Stimulated activated CD8-positive, alpha-beta memory T cell treated with anti-CD3 and anti-CD28 coated beads, Interleukin-7, amount 100 ng/mL, for 1 hour (primary cell): ENCODE measurements around the gene AKAP8.
"Not testable (repeated sequence)": the region's sequence is repeated elsewhere in the genome, so short reads cannot be mapped to it uniquely, and the experiment has no call there.

Experiments
- DNase-seq, 2 donors: peaks; one replicate each; pipeline ENCODE4 v3.0.0-alpha.2; 2020; ENCODE audit warnings: low read depth in 2 of 2

The AKAP8 gene

DNA sequence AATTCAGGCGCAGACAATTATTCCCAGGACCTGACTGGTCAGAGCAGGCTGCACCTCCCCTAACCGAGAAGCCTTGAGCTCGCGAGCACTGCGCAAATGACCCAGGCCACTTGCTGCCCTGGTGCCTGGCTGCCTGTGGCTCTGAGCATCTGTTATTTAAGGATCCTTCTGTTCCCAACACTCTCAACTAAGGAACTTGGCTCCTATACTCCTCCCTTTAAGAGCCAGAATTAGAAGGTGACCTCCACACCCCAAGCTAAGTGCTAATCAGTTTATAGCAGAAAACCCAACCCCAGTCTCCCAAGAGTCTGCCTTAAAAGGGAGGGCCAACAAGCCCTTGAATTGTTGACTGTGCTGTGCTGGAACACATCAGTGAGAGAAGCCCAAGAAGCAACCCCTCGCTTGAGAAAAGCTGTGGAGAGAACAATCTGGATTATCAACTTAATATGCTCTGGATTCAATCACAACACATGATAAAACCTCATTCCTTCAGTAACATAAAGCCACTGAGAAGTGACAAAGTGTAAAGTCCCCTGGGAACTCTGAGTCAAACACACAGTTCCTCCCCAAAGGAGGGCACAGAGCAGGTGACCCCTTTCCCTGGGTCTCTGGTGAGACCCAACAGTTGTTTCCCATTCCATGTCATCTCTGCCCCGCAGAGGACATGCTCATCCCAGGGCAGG, 24.7 kb upstream of the AKAP8 start:
- no peak for DNase-seq

DNA sequence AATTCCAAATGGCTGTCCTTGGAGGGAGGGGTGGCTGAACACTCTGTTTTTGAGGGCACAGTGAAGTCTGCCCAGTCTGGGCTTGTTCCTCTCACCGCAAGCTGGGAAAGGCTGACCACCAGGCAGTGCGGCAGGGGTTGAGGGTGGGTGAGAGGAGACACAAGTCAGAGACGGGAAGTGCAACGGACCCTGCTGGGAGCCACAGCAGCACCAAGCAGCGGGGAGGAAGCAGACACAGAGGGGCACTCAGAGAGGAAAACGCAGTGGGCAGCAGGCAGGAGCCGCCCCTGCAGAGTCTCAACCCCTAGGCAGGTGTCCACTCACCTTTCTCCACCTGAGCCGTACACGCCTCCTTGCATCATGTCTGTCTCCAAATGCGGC, 23.6 kb upstream of the AKAP8 start:
- DNase-seq: no peak

DNA sequence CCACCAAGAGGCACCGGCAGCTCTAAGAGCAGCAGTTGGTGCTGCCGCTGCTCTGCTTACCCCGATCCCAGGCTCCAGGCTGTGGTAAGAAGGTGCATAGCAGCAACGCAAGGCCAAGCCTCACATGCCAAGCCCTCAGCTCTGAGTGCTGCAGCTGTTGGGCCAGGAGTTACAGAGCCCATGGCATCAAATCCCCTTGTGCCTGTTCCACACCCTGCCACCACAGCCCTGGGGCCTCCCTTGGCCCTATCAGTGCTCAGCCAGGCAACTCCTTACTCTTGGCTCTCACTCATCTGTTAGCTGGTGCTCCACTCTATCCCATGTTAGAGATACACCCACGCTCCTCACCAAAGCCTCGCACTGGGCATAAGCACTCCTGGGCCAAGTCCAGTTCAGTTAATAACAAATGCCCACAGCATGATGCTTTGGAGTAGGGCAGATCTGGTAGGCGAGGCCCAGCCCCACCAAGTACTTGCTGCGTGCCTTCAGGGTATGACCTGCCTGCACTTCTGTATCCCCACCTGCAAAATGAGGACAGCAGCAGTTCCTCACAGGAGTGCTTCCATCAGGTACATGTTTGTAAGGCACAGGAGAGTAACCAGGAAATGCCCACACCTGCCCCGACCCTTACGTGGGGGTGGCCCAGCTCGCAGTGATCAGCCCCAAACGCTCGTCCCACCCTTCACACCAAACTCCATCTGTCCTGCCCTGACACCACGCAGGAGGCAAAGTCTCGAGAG, 23.0 kb upstream of the AKAP8 start:
- DNase-seq: no peak

DNA sequence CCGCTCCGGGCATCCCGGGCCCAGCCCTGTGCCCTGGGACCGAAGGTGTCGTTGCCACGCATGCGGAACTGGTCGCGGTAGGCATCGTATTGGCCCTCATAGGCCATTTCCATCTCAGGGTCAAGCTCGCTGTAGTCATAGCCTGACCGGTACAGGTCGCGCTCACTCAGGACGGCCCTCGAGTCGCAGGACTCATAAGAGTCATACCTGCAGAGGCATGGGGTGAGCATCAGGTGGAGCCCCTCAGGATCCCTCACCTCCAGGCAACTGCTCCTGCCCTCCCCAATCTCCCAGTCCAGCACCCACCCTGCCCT, 21.8 kb upstream of the AKAP8 start:
- DNase-seq: no peak

DNA sequence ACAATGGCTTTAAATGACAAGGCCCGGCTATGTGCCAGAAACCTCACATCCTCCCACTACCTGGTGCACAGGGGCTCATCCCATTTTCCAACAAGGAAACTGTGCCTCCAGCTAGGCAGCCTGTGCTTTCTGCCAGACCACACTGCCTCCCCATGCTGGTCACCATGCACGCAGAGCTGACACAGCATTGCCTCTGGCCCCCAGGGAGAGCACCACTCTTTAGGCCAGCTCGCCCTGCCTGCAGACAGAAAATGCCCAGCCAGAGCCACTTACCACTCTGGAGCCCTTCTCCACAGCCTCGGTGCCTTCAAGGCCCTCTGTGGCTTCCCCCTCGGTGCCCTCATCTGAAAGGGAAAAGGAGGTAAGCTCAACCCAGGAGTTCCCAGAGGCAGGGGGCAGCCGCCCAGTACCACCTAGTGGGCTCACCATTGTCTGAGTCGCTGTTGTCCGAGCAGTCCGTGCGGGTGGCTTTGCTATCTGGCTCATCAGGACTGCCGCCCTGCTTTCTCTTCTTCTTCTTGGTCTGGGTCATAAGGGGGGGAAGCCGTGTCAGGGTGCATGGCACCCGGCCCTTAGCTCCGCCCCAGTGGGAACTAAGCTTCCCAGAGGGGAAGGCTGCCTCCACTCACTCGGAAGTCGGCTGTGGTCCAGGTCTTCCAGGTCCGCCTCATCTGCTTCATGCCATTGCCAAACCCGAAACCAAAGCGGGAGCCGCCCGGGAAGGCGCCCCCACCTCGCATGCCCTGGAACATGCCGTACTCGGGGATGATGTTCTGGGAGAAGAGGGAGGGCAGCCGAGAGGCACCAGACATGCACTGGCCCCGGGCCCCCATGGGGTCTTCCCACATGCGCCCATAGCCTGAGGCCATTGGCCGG, 21.2 kb upstream of the AKAP8 start:
- DNase-seq: no peak

DNA sequence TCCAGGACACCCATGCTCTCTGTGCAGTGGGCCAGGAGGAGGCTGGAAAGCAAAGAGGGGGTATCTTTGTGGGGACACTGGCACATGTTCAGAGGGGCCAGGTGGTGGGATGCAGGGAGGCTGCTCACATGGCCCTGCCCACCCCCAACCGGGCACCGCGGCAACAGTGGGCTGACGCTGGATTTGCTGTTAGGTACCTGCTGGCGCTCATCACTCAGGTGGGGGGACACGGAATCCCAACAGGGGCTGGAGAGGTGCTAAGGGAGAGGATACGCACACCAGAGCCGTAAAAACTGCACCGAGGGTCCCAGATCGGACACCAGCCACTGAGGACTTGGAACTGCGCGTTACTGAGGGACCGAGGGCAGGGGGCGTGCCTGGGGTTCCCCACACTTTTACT, 20.0 kb upstream of the AKAP8 start:
- DNase-seq: no peak

DNA sequence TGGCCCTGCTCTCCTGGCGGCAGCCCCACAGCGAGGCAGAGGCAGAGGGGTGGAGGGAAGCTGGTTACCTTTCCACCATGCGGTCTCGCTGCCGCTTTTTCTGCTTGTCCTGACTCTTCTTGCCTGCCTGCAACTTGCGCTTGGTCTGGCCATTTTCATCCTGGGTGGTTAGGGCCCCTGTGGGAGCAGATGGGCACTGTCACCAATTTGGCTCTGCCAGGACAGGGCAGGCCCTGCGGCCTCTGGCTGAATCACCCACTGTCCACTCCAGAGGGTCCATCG, 19.6 kb upstream of the AKAP8 start:
- no peak for DNase-seq

DNA sequence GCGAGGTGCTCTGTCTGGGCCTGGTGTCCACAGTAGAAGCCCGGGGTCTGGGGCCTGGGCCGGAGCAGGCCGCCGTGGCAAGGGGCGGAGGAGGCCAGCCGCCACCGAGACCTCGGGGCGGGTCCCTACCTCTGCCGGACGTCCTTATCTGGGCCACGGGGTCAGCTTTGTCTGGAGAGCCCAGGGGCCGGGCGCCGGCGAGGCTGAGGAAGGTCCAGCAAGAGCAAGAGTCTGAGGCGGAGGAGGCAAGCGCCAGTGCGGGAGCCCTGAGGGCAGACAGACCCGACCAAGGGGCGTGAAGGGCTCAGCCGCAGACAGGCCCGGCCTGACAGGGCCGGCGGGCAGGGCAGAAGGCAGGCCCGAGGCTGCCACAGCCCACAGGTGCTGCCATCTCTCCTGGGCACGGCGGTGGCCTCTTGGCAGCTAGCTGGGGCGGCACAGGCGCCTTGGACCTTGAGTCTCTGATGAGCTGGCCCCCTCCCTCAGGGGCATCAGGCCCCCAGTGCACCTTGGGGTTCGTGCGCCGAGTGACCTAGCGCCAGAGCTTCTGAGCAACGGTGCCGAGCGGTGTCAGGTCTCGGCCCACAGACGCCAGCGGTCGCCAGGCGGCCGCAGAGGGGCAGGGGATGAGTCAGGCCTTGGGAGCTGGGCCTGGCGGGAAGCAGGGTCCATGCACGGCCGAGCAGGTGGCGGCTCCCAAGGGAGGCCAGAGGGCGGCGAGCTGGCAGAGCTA, 19.1 kb upstream of the AKAP8 start:
- no peak for DNase-seq

DNA sequence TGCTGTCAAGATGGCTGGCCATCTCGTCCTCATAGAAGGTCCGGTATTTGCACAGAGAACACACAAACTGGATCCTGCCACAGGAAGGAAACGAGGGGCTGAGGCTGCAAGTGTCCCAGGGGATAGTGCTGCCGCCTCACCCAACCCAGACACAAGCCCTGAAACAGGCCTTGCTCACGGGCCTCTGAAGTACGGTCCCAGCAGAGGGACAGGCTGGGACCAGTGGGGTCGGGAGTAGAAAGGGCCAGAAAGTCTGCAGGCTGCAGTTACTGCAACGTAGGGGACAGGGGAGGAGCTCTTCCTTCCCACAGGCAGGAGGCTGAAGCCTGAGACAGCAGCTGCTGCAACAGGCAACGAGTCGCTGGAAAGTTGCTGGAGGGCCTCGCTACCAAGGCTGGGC, 18.2 kb upstream of the AKAP8 start:
- DNase-seq: no peak

DNA sequence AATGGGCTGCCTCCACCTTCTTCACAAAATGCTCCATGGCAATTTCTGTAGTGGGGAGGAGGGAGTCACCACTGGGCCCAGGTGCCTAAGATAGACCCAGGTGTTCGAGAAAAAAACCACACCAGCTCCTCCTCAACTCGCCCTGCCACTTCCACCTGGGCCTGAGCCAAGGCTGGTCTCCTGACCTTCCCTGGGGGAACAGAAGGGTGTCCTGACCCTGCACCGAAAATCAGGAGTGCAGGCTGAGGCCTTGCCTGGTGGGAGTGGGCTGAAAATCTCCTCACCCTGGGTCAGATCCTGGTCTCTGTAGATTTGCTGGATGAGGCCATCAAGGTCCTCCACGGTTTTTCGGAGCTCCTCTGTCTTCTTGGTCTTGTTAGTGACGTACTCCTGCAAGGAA, 17.6 kb upstream of the AKAP8 start:
- DNase-seq: no peak

DNA sequence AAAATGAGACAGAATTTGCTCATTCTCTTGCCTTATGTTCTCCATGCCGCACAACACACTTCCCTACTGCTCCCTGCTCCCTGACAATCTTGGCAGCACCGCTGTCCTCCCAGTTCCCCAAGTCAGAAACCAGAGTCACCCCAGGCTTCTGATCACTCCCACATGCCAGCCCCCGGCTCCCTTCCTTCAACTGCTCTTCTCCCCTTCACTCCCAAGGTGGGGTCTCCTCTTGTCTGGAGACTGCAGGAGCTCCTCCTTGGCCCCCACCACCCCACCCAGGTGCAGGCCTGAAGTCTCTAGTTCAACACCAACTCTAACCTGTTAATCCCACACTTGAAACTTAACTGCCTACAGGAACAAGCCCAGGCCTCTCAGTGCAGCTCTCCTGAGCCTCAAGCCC, 16.8 kb upstream of the AKAP8 start:
- DNase-seq: no peak

DNA sequence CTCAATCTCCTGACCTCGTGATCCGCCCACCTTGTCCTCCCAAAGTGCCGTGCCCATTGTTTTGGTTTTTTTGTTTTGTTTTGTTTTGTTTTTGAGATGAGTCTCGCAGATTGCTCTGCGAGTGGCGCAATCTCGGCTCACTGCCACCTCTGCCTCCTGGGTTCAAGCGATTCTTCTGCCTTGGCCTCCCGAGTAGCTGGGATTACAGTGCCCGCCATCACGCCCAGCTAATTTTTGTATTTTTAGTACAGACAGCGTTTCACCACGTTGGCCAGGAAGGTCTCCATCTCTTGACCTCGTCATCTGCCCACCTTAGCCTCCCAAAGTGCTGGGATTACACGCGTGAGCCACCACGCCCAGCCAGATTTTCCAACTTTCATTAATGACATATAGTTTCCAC, 15.7 kb upstream of the AKAP8 start:
- not testable (repeated sequence) for DNase-seq

DNA sequence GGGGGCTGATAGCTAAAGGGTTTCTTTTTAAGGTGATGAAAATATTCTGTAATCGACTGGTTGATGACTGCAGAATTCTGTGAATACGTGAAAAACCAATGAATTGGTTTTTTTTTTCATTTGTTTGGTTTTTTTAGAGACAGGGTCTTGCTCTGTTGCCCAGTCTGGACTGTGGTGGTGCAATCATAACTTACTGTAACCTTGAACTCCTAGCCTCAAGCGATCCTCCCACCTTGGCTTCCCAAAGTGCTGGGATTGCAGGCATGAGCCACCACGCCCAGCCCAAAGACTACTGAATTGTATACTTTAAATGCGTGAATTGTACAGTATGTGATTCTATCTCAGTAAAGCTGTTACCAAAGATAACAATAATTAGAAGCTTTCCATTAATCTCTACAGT, 14.8 kb upstream of the AKAP8 start:
- no peak for DNase-seq

DNA sequence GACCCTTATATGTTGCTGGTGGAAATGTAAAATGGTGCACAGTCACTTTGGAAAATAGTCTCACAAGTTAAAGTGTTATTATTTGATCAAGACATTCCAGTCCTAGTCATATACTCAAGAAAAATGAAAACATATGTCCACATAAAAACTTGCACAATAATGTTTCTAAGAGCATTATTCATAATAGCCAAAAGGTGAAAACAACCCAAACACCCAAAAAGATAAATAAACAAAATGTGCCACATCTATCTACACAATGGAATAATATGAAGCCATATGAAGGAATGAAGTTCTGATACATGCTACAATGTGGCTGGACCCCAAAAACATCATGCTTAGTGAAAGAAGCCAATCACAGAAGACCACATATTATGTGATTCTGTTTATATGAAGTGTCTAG, 14.4 kb upstream of the AKAP8 start:
- no peak for DNase-seq

DNA sequence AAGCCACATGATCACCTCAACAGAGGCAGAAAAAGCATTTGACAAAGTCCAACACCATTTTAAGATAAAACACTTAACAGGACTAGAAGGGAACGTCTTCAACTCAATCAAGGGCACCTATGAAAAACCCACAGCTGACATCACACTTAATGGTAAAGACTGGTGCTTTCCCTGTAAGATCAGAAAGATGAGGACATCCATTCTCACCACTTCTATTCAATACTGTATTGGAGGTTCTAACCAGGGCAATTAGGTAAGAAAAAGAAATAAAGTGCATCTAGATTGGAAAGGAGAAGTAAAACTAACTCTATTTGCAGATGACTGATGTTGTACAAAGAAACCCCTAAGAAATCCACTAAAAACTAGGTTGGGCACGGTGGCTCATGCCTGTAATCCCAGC, 11.2 kb upstream of the AKAP8 start:
- DNase-seq: no peak

DNA sequence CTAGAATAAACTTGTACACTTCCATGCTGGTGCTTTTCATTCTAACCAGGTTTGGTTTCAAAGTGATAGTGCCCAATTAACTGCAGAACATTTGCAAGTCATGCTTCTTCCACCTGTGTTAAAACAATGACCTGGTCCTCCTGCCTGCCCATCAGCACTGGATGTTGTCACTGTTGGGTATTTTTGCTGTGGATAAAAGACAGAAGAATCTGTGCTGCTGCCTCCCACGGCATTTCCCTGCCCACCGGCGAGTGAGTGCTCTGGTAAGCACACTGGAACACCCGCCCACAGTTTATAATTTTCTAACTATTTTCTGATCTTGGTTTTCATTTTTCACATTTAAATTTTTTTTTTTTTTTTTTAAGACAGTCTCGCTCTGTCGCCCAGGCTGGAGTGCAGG, 2.3 kb upstream of the AKAP8 start:
- DNase-seq: no peak

DNA sequence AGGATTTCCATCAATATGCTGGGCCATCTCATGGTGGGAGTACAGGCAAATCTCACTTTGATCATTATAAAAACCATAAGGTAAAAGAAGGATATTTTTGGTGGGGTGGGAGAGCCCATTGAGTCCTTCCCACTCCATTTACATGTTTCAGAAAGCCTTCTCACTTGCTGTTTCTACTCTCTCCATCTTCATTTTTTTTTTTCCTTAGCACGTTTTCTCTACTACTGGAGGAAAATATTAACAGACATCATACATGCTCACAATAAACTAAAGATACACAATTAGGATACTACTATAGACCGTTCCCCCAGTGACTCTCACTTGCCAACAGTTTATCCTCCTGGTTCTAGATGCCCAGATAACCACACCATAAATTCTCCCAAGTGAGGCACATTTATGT, 1.8 kb upstream of the AKAP8 start:
- DNase-seq: no peak

DNA sequence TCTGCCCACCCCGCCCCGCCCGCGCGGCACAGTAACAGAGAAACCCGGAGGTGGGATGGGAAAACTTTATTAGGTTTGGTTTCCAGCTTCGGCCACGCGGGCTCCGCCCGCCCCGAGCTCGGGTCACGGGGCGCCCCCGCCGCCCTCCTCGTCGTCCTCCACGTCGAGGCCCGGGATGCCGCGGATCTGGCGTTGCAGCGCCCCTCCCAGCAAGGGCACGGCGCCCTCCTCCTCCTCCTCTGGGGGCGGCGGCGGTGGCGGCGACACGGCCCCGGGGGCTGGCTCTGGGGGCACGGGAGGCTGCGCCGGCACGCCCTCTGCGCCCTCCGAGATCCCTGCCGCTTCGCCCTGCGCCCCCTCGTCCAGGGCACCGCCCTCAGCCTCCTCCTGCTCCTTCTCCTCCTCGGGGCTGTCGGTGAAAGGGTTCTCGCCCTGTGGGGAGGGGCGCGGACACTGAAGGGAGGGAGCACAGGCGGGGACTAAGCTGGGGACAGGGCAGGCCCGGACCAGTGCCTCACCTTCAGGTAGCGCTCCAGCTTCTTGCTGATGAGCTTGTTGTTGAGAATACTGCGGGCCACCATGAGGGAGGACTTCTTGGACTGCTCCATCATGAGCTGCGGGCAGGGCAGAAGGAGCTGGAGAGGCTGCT, 536 bp upstream of the AKAP8 start:
- no peak for DNase-seq

DNA sequence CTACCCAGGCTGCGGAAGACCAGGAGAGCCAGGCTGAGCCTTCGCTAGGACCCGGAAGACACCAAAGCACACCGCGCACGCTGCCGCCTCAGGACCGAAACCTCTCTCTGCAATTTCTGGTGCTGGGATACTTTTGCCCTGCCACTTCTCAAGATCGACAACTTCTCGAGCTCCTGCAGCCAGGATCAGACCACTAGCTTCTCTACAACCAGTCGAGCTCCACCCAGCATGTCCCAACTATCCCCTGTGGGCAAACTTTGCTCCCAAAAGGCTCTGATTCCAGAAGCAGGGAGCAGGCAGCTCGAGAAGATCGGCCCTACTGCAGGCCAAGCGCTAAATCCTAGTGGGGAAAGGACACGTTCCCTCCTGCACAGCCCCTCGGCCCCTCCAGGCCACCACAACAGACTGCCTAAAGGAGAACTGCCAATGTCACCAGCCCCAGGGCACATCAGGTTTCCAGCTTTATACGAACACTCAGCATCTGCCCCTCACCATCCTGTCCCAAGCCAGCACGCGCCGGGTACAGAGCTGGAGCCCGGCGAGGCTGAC, 979 bp downstream of the AKAP8 start:
- peak in 1 of 2 donors; percentile 13 for DNase-seq

DNA sequence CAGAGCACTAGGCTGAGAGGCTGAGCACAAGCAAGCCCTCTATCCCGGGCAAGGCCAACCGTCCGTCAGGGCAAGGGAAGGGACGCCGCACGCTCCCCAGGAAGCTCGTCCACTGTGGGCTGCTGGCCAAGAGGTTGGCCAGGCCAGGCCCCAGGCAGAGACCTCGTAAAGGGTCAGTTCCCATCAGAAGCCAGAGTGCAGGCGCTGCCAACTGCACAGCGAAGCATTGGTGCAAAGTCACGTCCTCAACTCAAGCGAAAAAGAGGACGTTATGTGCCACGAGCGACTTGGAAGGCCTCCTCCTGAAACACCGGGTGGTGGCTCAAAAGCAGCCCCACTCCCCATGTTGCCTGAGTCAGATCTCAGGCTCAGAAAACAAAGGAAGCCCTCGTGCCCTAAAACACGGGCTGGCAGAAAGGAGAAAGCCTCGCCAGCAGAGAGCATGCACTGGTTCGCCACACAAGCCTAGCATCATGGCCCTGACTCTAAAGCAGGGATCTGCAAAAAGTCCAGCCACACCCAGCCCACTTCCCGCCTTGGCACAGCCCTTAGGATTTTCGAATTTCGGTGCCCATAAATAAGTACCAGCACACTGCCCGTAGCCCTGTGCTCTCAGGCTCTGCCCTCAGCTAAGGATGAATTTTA, 4.7 kb downstream of the AKAP8 start:
- DNase-seq: no peak

DNA sequence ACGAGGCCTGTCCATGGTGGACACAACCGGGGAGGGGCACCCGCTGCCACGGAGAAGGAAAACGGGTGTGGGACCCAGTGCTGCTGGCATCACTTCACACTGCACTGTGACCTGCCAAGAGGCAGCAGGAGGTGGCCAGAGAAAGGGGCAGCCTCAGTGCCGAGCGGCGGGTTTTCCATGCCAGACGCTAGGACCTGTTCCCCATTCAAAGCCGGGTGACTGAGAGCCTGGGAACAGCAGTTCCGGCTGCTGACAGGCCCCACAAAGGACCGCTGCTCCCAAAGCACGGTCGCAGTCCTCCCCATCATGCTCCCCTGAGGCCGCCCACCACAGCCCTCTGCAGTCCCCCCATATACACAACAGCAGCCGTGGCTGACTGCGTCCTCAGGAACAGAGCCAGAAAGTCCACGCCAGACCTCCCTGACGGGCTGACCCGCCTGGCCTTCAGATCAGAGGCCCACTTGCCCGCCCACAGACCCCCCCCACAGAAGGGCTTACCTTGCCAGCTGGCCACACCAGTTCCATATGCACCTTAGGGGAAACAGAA, 5.4 kb downstream of the AKAP8 start:
- no peak for DNase-seq
